Inflammatory macrophage treated with lipopolysaccharide for 4 hours (primary cell): ENCODE results near the gene ESPNL.
"Not testable (repeated sequence)": the region's sequence is repeated elsewhere in the genome, so short reads cannot be mapped to it uniquely, and the experiment has no call there.

ENCODE experiments used
- DNase-seq: peaks from one replicate; pipeline ENCODE4 v3.0.0-alpha.2; 2020

ESPNL gene, protein sequence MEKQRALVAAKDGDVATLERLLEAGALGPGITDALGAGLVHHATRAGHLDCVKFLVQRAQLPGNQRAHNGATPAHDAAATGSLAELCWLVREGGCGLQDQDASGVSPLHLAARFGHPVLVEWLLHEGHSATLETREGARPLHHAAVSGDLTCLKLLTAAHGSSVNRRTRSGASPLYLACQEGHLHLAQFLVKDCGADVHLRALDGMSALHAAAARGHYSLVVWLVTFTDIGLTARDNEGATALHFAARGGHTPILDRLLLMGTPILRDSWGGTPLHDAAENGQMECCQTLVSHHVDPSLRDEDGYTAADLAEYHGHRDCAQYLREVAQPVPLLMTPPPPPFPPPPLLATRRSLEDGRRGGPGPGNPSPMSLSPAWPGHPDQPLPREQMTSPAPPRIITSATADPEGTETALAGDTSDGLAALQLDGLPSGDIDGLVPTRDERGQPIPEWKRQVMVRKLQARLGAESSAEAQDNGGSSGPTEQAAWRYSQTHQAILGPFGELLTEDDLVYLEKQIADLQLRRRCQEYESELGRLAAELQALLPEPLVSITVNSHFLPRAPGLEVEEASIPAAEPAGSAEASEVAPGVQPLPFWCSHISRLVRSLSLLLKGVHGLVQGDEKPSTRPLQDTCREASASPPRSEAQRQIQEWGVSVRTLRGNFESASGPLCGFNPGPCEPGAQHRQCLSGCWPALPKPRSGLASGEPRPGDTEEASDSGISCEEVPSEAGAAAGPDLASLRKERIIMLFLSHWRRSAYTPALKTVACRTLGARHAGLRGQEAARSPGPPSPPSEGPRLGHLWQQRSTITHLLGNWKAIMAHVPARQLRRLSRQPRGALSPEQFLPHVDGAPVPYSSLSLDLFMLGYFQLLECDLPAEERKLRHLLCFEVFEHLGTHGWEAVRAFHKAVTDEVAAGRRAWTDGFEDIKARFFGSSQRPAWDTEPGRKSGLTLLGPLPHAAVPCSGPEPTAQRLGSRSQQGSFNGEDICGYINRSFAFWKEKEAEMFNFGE

DNA sequence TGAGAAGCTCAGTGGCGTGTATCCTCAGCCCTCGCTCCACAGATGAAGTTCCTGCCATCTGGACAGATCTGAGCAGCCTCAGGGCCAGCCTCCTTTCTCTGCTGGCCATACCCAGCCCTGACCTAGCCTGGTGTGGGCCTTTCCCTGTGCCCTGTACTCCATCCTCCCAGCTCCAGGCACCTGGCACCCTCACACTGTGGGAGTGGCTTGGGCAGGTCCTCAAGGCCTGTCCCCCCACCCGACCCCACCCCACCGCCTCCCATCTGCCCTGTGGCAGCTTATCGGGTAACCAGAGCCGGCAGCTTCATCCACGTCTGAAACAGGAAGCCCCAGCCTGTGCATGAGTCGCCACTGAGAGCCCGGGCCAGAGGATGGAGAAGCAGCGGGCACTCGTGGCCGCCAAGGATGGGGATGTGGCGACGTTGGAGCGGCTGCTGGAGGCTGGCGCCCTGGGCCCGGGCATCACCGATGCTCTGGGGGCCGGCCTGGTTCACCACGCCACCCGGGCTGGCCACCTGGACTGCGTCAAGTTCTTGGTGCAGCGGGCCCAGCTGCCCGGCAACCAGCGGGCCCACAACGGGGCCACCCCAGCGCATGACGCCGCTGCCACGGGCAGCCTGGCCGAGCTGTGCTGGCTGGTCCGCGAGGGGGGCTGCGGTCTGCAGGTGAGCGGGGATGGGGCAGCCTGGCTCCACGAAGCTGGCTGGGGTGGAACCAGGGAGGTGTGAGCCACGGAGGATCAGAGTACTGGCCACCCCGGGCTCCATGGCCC is at the start of gene ESPNL:
TSS of gene ESPNL (plus strand) at position 292 of the 772 bp plus-strand sequence. CDS start at position 372, 80 bp downstream.
- peak; percentile 23 for DNase-seq

DNA sequence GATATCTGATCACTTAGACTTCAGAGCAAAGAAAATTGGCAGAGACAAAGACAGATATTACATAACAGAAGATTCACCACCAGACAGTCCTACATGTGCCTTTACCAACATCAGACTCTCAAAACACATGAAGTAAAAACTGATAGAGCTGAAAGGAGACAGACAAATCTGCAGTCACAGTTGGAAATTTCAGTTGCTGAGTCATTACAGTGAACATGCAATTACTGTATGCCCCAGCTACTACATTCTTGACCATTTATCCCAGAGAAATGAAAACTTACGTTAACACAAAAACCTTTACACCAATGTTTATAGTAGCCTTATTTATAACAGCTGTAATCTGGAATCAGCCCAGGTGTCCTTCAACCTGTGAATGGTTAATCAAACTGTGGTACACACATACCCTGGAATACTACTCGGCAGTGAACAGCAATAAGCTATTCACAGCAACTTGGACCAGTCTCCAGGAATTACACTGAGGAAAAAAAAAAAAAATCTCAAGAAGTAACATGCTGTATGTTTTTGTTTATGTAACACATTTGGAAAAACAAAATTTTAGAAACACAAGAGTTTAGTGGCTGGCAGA is 46.9 kb upstream of the ESPNL start:
- no peak for DNase-seq

DNA sequence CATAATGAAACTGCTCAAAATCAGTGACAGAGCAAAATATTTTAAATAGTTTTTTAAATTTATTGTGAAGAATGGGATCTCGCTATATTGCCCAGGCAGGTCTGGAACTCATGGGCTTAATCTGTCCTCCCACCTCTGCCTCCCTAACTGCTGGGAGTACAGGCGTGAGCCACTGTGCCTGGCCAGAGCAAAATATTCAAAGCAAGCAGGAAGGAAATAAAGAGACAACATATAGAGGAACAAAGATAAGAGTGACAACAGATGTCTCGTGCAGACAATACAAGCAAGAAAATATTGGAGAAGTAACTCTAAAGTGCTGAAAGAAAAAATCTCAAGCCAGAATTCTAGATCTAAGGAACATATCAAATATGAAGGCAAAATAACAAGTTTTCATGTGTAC is 44.3 kb upstream of the ESPNL start:
- DNase-seq: no peak

DNA sequence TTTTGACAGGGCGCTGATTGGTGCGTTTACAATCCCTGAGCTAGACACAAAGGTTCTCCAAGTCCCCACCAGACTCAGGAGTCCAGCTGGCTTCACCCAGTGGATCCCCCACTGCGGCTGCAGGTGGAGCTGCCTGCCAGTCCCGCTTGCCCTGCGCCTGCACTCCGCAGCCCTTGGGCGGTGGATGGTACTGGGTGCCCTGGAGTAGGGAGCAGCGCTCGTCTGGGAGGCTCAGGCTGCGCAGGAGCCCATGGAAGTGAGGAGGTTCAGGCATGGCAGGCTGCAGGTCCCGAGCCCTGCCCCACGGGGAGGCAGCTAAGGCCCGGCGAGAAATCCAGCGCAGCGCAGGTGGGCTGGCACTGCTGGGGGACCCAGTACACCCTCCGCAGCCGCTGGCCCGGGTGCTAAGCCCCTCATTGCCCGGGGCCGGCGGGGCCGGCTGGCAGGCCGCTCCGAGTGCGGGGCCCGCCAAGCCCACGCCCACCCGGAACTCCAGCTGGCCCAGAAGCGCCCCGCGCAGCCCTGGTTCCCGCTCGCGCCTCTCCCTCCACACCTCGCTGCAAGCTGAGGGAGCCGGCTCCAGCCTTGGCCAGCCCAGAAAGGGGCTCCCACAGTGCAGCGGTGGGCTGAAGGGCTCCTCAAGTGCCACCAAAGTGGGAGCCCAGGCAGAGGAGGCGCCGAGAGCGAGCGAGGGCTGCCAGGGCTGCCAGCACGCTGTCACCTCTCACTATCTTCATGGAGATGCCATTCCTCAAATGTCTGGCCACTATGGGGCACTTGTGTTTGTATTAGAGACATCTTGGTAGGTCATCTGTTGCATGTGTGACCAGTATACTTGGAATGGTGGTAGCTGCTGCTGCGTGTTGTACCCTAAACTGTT is 42.2 kb upstream of the ESPNL start:
- not testable (repeated sequence) for DNase-seq

DNA sequence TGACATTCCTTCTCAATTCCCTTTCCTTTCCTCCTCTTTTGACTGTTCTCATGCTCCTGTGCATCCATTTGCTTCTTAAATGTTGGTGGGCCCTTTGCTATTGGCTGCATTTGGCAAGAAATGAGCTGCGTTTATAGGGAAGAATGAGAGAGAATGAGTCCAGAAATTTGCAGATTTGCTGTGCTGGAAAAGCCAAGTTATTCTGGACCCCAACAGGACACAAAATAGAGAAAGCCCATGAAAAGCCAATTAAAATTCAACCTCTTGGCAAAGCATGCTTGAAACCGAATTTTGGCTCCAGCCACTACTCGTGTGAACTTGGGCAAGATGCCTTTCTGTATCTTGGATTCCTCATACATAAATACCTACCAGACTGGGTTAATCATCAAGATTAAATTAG is 40.6 kb upstream of the ESPNL start:
- DNase-seq: no peak

DNA sequence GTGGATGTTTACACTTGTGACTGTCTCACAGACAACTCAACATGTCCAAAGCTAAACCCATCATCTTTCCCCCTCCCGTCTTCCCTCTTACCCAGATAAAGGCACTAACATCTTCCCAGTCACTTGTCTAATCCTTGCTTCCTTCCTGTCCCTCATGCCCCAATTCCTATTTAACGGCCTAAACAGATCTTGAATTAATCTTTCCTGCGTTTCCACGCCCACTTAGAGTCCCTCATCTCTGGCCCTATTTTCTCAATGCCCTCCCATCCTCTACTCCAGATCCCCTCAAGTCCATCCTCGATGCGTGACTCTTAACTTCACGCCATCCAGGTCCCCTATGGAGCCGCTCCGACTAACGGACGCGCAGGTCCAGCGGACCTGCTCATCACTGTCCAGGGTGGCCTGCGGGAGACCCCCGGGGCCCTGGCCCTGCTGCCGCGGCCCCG is 40.0 kb upstream of the ESPNL start:
- no peak for DNase-seq

DNA sequence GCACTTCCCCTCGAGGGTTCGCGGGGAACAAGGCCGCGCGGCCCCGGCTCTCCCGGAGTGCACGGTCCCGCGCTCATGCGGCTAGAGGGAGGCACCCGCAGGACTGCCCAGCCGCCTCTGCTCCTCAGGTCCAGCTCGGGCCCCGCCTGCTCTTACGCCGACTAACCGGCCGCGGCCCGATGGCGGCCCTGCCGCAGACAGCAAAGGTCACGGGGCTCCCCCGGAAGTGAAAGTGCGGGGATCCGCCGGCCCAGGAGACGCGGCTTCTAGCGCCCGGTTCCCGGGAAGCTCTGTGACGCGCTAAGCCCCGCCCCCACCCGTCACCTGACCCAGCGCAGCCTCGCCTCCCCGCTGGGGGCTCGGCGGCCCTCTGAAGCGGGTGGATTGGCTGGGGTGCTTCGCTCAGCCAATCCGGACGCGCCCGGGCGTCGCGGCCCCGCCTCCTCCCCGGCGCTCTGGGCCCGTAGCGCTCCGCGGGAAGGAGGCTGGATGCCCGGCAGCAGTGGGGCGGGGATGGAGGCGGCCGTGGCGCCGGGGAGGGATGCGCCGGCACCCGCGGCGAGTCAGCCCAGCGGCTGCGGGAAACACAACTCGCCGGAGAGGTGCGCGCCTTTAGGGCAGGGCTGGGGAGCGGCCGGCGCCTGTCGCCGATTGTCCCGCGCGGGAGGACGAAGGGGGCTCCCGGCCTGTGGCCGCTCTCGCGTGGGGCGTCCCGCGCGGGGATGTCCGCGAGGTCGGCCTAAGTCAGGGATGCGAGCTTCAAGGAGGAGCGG is 39.4 kb upstream of the ESPNL start, which contains the start of gene SCLY:
TSS of gene SCLY (plus strand) at position 460 of the 773 bp plus-strand sequence. CDS start at position 514, 54 bp downstream.
- peak; percentile 99 for DNase-seq

DNA sequence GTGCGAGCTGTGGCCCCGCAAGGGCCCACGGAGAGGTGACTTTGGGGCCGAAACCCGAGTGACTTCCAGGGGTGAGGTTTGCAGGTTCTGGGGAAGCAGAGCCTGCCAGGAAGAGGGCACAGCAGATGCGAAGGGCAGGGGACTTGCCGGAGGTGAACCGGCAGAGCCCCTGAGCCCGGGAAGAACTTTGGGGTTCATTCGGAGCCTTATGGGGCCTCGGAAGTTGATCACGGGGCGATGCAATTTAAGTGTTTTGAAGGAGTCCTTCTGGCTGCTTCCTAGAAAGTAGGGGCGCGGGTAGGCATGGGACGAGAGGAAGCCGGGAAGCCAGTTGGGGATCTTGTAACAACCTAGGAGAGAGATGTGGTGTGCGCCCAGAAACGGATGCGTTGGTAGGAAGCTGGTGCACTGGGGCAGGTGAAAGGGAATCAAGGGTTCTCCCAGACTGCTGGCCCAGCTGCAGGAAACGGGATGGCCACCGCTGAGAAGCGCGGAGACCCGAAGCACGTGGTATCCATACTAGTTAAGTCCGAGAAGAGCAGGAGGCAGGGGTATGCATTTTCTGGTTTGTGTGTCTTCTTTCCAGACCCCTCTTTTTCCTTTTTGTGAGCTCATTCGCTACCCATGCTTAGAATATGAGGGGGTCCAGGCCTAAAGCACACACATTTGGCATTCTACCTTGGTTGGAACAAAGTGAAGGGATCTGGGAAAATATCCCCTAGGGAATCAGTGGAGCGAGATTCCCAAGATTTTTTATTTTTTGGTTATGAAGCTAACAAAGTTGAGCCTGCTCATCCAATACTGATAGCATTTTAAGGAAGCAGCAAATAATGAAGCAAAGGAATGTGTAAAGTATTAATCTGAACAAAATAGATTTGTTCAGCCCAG is 38.6 kb upstream of the ESPNL start:
- DNase-seq: peak; percentile 9

DNA sequence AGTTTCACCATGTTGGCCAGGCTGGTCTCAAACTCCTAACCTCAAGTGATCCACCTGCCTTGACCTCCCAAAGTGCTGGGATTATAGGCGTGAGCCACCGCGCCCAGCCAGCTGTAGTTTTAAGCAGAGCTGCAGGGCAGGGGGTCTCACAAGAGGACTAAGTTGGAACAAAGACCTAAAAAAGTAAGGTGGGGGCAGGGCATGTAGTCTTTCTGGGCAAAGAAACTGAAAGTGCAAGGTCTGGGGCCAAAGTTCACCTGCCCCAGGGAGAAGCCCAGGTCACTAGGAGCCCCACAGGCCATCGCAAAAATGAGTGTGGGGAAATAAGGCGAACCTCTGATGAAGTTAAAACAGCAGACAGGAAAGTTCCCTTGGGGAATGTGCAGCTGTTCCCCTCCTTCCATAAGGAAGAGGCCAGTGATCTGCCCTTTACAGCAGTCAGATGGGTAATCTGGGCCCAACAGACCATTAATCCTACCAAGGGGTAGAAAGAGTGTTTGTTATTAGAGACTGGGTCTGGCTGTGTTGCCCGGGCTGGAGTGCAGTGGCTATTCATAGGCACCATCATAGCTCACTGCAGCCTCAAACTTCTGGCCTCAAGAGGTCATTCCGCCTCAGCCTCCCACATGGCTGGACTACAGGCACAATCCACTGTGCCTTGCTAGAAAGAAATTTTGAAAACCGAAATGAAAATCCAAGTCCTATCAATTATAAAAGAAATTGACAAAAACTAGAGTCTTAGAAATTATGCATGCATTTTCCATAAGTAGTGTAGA is 36.5 kb upstream of the ESPNL start:
- no peak for DNase-seq

DNA sequence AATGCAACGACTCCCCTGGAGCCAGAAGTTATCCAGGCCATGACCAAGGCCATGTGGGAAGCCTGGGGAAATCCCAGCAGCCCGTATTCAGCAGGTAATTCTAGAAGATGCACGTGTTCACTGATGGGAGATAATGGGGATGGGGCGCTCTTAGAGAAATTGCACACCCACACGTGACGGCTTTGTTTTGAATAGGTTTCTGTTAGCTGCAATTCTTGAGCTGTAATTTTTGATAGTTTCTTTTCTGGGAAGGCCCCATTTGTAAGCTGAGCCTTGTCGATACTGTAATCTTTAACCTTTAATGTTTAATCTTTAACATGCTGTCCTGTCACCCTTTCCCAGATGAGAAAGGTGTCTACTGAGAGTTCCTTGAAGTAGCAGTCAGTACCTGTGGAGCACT is 35.8 kb upstream of the ESPNL start:
- no peak for DNase-seq

DNA sequence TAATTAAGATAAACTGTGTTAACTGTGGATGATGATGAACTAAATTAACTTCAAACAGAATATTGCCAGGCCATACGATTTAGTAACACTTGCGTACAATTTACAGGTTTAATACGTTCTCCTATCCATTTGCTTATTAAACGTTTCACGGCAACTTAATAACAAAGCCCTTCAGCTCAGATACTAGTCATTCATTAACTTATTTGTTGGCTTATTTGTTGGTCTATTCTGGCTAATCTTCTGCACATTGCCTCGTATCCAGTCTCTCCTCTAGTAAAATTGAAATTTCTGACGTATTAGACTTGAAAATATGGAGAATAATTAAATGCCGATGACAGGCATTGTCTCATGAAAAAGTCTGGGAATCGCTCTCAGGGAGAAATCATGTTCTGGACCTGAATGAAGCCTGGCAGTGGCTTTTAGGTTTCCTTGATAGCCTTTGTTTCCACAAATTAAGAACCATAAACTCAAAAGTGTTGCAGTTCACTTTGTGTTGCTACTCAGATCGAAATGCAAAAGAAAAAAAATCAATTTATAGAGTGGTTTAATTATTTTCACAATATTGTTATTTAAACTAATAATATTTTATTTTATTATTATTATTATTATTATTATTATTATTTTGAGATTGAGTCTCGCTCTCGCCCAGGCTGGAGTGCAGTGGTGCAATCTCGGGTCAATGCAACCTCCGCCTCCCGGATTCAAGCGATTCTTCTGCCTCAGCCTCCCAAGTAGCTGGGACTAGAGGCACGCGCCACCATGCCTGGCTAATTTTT is 34.9 kb upstream of the ESPNL start:
- DNase-seq: no peak

DNA sequence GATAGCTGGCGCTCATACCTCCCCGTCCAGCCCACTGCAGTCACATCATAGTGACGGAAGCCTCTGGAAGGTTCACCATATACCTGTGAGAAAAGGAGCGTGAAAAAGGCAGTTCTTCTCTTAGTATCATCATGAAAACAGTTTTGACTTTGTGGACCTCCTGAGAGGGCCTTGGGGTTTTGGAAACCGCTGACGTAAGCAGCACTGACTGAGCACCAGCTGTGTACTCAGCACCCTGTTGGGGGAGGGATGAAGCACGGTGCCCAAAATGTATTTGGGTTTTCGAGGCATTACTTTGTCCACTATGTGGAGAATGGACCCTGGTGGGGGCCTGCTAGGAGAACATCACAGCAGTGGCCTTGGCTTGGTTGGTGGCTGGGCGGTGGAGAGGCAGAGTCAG is 33.9 kb upstream of the ESPNL start:
- DNase-seq: no peak

DNA sequence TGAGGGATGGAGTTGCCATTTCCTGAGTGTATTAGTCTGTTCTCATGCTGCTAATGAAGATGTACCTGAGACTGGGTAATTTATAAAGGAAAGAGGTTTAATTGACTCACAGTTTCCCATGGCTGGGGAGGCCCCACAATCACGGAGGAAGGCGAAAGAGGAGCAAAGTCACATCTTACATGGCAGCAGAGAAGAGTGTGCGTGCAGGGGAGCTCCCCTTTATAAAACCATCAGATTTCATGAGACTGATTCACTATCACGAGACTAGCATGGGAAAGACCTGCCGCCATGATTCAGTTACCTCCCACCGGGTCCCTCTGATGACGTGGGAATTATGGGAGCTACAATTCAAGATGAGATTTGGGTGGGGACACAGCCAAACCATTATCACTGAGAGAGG is 33.4 kb upstream of the ESPNL start:
- not testable (repeated sequence) for DNase-seq

DNA sequence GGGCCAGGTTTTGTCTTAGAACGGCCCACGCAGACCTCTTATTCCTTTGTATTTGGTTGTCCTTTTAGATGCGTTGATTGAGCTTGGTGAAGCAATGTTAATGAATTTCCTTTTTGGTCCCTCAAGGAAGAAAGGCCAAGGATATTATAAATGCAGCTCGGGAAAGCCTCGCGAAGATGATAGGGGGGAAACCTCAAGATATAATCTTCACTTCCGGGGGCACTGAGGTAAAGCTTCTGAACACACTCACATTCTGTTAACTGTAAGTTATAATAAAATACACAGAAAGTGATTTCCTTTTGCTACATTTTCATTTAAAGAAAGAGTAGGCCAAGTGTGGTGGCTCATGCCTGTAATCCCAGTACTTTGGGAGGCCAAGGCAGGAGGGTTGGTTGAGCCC is 32.2 kb upstream of the ESPNL start:
- DNase-seq: no peak

DNA sequence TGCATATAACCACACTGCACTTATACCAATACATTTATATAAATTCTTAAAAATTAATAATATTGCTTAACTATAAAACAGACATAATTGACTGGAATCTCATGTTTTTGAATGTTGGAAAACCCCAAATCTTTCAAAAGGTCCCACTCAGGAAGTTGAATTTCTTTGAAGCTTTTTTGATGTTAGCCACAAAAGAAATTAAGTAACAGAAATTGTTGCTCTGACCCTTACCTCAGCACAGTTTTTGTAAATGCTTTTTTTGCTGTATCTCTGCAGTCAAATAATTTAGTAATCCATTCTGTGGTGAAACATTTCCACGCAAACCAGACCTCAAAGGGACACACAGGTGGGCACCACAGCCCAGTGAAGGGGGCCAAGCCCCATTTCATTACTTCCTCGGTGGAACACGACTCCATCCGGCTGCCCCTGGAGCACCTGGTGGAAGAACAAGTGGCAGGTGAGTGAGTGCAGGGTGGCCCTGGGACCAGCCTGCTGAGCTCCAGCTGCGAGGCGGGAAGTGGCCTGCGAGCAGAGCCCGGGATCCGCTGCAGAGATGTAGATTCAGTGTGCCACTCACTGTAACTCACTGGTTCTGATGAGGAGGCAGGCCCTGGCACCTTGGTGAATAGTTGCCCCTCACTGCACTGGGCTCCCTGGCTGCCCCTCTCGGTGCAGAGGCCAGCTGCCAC is 31.0 kb upstream of the ESPNL start:
- DNase-seq: no peak

DNA sequence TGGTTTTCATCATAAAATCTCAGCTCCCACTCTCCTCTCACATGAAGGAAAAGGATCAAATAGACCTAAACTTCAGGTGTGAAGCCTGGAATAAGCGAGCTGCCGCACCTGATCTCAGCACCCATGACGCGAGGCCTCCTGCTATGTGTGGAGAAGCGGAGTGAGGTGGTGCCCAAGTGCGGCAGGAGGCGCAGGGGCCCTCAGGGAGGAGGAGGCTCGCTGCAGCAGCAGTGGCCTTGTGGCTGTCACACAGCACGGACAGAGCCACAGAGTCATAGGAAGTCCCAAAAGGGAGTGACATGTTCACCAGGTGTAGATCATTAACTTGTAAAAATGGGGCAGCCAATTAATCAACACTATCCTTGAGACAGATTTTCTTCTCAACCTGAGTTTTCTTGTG is 30.3 kb upstream of the ESPNL start:
- DNase-seq: no peak

DNA sequence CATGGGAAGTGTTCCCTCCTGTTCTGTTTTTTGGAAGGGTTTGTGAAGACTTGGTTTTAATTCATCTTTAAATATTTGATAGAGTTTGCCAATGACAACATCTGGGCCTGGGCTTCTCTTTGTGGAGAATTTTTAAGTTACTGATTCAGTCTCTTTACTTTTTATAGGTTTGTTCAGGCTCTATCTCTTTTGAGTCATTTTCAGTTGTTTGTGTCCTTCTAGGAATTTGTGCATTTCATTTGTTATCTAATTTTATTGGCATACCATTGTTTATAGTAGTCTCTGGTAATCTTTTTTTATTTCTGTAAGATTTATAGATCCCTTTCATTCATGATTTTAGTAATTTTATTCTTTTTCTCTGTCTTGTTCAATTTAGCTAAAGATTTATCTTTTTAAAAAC is 24.7 kb upstream of the ESPNL start:
- no peak for DNase-seq
